ENCODE results near the gene SMU1.

SMU1 gene

DNA sequence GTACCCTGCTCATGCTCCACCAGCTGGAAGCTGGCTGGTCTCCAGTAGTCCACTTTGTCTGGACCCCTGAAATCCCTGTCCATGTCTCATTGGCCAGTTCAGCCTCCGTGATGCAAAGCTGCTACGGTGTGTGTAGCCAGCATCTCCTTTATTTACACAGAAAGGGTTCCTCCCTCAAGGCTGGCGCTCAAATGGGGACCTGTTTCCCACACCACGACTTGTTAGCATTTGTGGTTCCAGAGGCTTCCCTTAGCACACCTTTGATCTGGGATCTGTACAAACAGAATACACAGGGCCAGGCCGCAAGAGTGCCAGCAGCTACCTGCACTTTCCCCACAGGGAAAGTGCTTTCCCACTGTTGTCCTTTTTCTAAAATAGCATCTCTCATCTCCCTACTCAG lies 5.7 kb upstream of the SMU1 start:
- 0 out of 20 replicates have a peak overlapping the region, but pooled peaks of 1 of the 10 experiments have one; percentile 20 for H3K4me3 ChIP-seq
- H3K27me3 ChIP-seq = no peaks in the 10 kb centered on the region
- peak overlapping the region; percentile 63 to 97 (median 72) for H3K4me2 ChIP-seq
- H3K36me3 ChIP-seq = no peaks in the 10 kb centered on the region
- H3K9me3 ChIP-seq (replicated peaks in 1 of 11) = no peaks in the 10 kb centered on the region
- no peak for TF ChIP-seq Cebpa-rat (IDR thresholded peaks at IDR 0.05)
- H3K9ac ChIP-seq = peak overlapping the region in 9 of 11 experiments; percentile 11 to 73 (median 67); a peak in 15 of 22 replicates
- peak overlapping the region in 10 of 11 experiments; percentile 6 to 90 (median 70); a peak in 17 of 22 replicates for H3K27ac ChIP-seq
- no peaks in the 10 kb centered on the region for H4K20me1 ChIP-seq
- H3K4me1 ChIP-seq = peaks cover 36 to 54% (median 46%) of the 10 kb centered on the region in 10 experiments

DNA sequence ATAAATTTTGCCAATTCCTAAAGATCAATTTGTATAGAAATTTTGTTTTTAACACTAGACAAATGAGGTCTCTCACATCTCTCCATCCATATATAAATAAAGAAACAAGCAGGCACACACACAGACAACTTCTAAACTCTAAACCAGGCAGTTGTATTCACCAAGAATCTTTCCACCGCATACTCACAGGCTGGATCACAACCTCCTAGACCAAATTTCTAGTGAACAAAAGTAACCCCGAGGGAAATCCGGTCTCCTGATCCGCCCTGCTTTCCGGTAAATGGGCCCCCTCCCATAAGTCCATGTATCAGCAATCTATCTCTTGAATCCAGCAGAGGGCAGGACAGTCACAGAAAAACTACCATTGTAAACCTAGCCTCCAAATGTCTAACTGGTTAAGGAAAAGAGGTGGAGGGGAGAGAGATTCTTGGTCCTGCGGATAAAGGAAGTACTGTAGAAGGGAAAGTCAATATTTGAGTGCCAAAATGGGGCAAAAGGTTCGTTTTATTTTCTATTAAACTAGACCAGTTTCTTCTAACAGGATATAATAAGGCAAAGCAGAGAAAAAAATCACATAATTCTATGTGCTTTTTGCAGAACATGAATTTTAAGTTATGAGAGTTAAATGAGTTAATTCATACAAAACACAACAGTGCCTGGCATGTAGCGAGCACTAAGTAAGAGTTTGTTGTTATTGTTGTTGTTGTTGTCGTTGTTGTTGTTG lies 4.8 kb upstream of the SMU1 start:
- Histone ChIP-seq H3K27ac (peak overlapping the region in 9 of 11 experiments; percentile 10 to 90 (median 69); a peak in 14 of 22 replicates), H3K4me2 (peak overlapping the region; percentile 63 to 97 (median 72)), H3K9me3 (replicated peaks in 1 of 11) (no peaks in the 10 kb centered on the region), H3K4me1 (peaks cover 39 to 57% (median 49%) of the 10 kb centered on the region in 10 experiments), H3K4me3 (peak overlapping the region in 4 of 10 experiments; percentile 24 to 54 (median 33); a peak in 5 of 20 replicates), H3K36me3 (no peaks in the 10 kb centered on the region), H3K9ac (peak overlapping the region; percentile 19 to 73 (median 61); a peak in 17 of 22 replicates), H3K27me3 (no peaks in the 10 kb centered on the region), H4K20me1 (peaks cover 0 to under 1% (median 0%) of the 10 kb centered on the region in 11 experiments; a peak in 1 of 22 replicates)
- no peak for TF ChIP-seq Cebpa-rat (IDR thresholded peaks at IDR 0.05)

DNA sequence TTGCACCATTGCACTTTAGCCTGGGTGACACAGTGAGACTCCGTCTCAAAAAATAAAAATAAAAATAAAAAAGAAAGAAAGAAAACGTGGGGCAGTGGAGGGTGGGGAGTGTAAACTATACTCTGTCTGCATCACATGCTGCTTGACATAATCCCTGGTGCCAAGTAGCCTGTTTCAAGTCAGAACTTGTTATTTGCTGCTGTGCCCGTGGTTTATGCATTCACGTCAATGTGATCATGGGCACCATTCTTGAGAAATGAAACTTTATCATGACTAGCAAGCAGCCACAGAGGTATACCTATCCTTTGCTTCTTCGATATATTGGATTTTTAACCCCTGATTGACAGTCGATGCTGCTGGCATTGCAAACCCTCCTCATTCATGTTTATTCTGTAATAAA lies 4.1 kb upstream of the SMU1 start:
- Histone ChIP-seq H3K36me3 (no peaks in the 10 kb centered on the region), H3K4me2 (peak overlapping the region; percentile 63 to 97 (median 72); a peak in 19 of 22 replicates), H3K27me3 (no peaks in the 10 kb centered on the region), H3K27ac (peak overlapping the region in 7 of 11 experiments; percentile 41 to 90 (median 59); a peak in 8 of 22 replicates), H4K20me1 (peaks cover 0 to 8% (median 0%) of the 10 kb centered on the region in 11 experiments; a peak in 5 of 22 replicates), H3K9ac (peak overlapping the region in 5 of 11 experiments; percentile 61 to 73 (median 70); a peak in 8 of 22 replicates), H3K9me3 (replicated peaks in 1 of 11) (no peaks in the 10 kb centered on the region), H3K4me1 (peaks cover 44 to 60% (median 52%) of the 10 kb centered on the region in 10 experiments), H3K4me3 (no peak overlapping the region)
- TF ChIP-seq Cebpa-rat (IDR thresholded peaks at IDR 0.05) = no peak

DNA sequence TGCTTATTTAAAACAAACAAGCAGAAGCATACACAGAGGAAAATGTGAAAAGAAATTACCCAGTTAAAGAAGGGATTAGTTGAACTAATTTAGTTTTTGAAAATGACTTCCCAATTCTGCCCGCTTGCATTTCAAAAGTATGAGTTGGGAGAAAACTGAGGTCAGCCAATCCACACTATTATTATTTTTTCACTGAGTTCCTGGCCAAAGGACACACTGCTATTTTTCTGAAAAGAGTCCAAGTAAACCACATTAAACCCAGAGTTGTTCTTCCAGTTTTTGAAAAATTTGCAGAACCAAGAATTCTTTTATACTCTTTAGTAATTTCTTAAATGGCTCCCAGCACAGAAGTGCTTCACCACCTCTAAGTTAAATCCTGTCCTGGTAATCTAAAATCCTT lies 7.5 kb downstream of the SMU1 start:
- Histone ChIP-seq H3K27me3 (no peaks in the 10 kb centered on the region), H3K9me3 (replicated peaks in 1 of 11) (no peaks in the 10 kb centered on the region), H4K20me1 (peaks cover 5 to 71% (median 43%) of the 10 kb centered on the region in 11 experiments; a peak in 18 of 22 replicates), H3K36me3 (peaks cover 89 to 100% (median 98%) of the 10 kb centered on the region in 11 experiments), H3K9ac (no peak overlapping the region), H3K4me2 (no peak overlapping the region), H3K4me1 (peaks cover 0 to 36% (median 16%) of the 10 kb centered on the region in 10 experiments; a peak in 12 of 20 replicates), H3K27ac (no peak overlapping the region), H3K4me3 (no peak overlapping the region)
- TF ChIP-seq Cebpa-rat (IDR thresholded peaks at IDR 0.05) = no peak

DNA sequence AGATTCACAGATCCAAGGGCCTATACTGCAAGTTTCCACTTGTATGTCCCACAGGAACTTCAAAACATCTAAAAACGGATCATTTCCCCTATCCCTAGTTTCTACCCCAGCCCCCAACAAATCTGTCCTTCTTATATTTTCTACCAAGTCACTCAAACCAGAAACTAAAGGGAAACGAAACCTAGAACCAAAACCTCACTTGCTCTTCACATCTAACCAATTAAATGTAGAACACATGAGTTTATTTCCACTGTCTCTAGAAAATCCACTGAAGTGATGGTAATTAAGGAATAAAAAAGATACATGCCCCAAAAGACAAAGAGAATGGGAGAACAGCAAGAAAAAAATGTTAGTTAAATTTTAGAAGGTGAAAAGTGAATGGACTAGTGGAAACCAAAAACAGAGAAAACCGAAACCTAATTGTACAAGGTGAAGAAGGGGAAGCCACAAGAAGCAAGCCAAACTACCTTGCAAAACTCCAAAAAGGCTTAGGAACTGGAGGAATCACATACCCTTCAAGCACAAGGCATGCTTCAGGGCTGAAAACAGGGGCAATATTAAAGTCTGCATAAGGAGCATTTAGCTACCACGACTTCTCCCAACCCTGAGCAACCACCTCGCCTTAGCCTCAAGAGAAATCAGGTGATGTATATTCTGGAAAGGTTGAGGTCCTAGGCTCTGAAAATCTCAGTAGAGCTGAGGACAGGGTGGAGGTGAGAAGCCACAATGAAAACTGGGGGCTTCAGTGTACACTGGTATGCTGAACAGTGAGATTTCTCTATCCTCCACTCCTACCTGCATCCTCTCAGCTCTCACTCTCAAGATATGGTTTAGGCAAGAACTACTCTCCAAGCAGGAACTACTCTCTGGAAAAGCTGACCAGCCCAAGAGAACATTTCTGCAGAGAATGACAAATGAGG lies 11.1 kb downstream of the SMU1 start:
- Histone ChIP-seq H3K27ac (peak overlapping the region in 6 of 11 experiments; percentile 10 to 65 (median 46); a peak in 10 of 22 replicates), H3K9me3 (replicated peaks in 1 of 11) (no peaks in the 10 kb centered on the region), H3K4me2 (peak overlapping the region in 6 of 11 experiments; percentile 25 to 86 (median 76); a peak in 11 of 22 replicates), H3K4me1 (peaks cover 0 to 30% (median 16%) of the 10 kb centered on the region in 10 experiments; a peak in 11 of 20 replicates), H3K9ac (peak overlapping the region in 5 of 11 experiments; percentile 29 to 58 (median 36); a peak in 5 of 22 replicates), H3K4me3 (0 out of 20 replicates have a peak overlapping the region, but pooled peaks of 1 of the 10 experiments have one; percentile 14), H4K20me1 (peaks cover 5 to 44% (median 25%) of the 10 kb centered on the region in 11 experiments; a peak in 17 of 22 replicates), H3K36me3 (peaks cover 89 to 100% (median 97%) of the 10 kb centered on the region in 11 experiments), H3K27me3 (no peaks in the 10 kb centered on the region)
- no peak for TF ChIP-seq Cebpa-rat (IDR thresholded peaks at IDR 0.05)

DNA sequence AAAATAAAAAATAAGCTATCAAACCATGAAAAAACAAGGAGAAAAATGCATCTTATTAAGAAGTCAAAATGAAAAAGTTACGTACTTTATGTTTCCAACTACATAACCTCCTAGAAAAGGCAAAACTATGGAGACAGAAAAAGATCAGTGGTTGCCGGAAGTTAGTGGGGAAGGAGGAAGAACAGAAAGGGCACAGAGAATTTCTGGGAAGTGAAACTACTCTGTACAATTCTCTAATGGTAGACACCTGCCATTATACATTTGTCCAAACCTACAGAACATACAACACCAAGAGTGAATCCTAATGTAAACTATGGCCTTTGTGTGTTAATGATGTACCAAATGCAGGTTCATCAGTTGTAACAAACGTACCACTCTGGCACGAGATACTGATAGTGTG lies 25.3 kb downstream of the SMU1 start:
- H3K9me3 ChIP-seq (replicated peaks in 1 of 11) = no peaks in the 10 kb centered on the region
- peak overlapping the region in 2 of 11 experiments; percentile 15 to 24; a peak in 3 of 22 replicates for H3K4me2 ChIP-seq
- peaks cover 0 to 19% (median 0%) of the 10 kb centered on the region in 10 experiments; a peak in 5 of 20 replicates for H3K4me1 ChIP-seq
- H3K27me3 ChIP-seq = no peaks in the 10 kb centered on the region
- no peak overlapping the region for H3K27ac ChIP-seq
- H3K36me3 ChIP-seq = peaks cover 81 to 100% (median 94%) of the 10 kb centered on the region in 11 experiments
- no peak overlapping the region for H3K9ac ChIP-seq
- no peak overlapping the region for H3K4me3 ChIP-seq
- peaks cover 0 to 14% (median 2%) of the 10 kb centered on the region in 11 experiments; a peak in 2 of 22 replicates for H4K20me1 ChIP-seq
- TF ChIP-seq Cebpa-rat (IDR thresholded peaks at IDR 0.05) = no peak

DNA sequence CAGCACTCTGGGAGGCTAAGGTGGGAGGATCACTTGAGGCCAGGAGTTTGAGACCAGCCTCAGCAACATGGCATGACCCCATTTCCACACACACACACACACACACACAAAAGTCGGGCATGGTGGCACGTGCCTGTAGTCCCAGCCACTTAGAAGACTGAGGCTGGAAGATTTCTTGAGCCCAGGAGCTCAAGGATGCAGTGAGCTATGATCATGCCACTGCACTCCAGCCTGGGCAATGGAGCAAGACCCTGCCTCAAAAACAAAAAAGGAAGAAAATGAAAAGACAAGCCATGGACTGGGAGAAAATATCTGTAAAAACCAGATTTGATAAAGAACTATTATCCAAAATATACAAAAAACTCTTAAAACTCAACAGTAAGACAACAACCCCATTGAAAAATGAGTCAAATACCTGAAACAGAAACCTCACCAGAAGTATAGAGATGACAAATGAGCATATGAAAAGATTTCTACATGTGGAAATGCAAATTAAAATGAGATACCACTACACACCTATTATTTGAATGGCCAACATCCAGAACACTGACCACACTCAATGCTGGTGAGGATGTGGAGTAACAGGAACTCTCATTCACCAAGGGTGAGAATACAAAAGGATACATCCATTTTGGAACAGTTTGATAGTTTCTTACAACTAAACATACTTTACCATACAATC lies 26.7 kb downstream of the SMU1 start:
- H3K4me2 ChIP-seq = no peak overlapping the region

DNA sequence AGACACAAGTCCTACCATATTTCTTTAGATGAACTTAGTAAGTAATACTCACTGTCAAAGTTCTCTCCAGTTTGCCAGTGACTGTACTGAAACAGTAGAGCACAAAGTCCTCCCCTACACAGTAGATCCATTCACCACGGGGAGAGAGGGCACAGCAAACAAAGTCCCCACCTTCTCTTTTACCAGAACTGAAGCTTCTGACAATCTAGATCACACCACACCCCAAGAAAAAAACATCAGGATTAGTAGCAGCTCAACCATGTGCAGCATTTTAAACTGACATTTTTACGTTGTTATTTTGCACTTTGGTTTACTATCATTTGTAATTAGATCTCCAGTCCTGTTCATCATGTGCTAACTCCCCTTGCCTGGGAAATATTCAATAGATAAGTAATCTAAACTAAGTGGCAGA lies 28.4 kb downstream of the SMU1 start:
- no peak for TF ChIP-seq Cebpa-rat (IDR thresholded peaks at IDR 0.05)
- H3K36me3 ChIP-seq = peaks cover 55 to 81% (median 74%) of the 10 kb centered on the region in 11 experiments
- no peak overlapping the region for H3K4me3 ChIP-seq
- peaks cover 15 to 33% (median 20%) of the 10 kb centered on the region in 10 experiments for H3K4me1 ChIP-seq
- H3K9me3 ChIP-seq (replicated peaks in 1 of 11) = no peaks in the 10 kb centered on the region
- H3K4me2 ChIP-seq = no peak overlapping the region
- peaks cover 0 to 10% (median 0%) of the 10 kb centered on the region in 11 experiments; a peak in 3 of 22 replicates for H3K27me3 ChIP-seq
- H3K27ac ChIP-seq = no peak overlapping the region
- peaks cover 0 to 13% (median 2%) of the 10 kb centered on the region in 11 experiments; a peak in 6 of 22 replicates for H4K20me1 ChIP-seq
- H3K9ac ChIP-seq = no peak overlapping the region

More for the DNA sequence above, 26.7 kb downstream of the SMU1 start:
- H3K27me3 ChIP-seq = peaks cover 0 to 5% (median 0%) of the 10 kb centered on the region in 11 experiments; a peak in 3 of 22 replicates
- H3K9me3 ChIP-seq (replicated peaks in 1 of 11) = no peaks in the 10 kb centered on the region
- H4K20me1 ChIP-seq = peaks cover 0 to 13% (median 2%) of the 10 kb centered on the region in 11 experiments; a peak in 2 of 22 replicates
- no peak for TF ChIP-seq Cebpa-rat (IDR thresholded peaks at IDR 0.05)
- H3K4me1 ChIP-seq = peaks cover 1 to 19% (median 5%) of the 10 kb centered on the region in 10 experiments; a peak in 19 of 20 replicates
- no peak overlapping the region for H3K27ac ChIP-seq
- no peak overlapping the region for H3K9ac ChIP-seq
- H3K4me3 ChIP-seq = no peak overlapping the region
- H3K36me3 ChIP-seq = peaks cover 73 to 98% (median 92%) of the 10 kb centered on the region in 11 experiments
